Left renal cortex interstitium (tissue), 4 donors: ENCODE measurements around the gene KRT82. TPM values are rescaled to one million over a fixed set of nuclear protein-coding genes. Genes with fewer than 3 reads are reported as not detected.
"Not testable (repeated sequence)": the region's sequence is repeated elsewhere in the genome, so short reads cannot be mapped to it uniquely, and the experiment has no call there.

Source experiments
- DNase-seq, 4 donors: peaks; one replicate each; pipeline ENCODE4 v3.0.0-alpha.2; 2013; ENCODE audit warnings: low read depth in 4 of 4, low spot score in 2 of 4, missing footprints in 1 of 4
- polyA plus RNA-seq, 4 donors: library from polyadenylated mRNA; unstranded; fragments of 120-200 nt; gene quantifications; one replicate each; pipeline ENCODE4 v1.2.1, GENCODE V29; 2013; ENCODE audit not compliant: insufficient read length in 4 of 4

KRT82 gene
- polyA plus RNA-seq = not detected

DNA sequence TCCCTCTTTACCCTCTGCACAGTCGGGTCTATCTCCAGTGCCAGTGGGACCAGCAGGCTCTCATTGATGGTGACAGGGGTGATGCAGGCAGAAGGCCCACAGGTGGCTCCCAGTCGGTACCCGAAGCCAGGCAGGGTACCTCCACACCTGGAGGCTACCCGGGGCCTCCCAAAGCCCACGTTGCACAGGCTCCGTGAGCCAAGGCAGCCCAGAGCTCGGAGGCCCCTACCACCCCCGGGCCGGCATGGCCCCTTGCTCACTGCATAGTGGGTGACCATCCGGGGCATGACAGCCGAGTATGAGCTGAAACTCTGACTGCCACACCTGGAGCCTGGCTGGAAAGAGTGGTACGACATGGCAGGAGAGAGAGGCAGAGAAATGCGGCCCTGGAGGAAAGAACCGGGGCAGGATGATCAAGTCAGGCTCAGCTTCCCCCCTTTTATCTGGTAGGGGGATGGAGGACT is at the start of gene KRT82:
Gene KRT82 (minus strand): TSS at position 414 of the 464 bp plus-strand sequence. CDS start 58 bp downstream, at position 356.
- no peak for DNase-seq

DNA sequence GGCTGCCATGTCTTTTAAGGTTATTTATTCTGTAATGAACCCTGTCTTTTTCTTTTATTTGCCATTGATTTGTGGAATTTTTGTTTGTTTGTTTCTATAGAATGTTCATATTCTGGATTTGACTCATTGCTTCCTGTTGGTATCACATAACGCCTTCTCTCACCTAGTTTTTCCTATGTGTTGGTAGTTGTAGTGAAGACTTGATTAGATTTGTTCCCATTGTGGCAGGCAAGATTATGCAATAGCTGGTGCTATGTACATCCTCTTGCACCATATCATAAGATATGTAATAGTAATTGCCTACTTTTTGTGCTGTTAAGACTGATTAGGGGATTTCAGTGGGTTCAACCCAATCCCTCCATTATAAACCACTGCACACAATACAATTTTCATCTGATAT is 49.7 kb upstream of the KRT82 start:
- DNase-seq = no peak

DNA sequence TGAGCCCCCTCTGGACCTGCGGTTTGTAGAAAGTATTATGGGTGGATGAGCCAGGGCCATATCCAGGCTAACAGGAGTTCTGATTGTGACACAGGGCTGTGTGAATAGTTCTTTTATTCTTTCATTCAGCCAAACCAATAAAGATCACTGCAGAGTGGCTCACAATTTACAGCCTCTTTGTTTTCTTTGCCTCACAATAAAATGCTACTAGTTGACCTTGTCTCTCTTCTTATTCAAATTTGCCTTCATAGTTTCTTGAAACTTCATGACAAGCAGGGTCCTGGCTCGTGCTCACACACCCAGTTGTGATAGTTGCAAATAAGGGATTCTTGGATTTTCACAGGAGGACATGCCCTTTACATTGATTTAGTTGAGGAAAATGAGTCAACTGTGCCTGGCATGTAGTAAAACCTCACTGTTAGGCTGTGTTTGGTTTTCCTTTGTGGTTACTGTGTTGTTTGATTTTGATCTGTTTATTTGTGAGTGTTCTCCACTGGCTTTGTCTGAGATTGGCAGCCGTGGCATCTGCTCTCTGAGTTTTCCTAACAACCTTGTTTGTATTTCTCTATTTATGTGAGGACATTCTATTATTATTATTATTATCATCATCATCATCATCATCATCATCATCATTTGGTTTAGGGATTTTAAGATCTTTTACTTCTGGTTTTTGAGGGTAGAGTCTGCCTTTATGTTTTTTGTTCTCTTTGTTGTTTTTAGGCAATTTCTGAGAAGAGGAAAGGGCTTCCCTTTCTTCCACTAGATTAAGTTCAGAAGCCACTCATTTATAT is 48.5 kb upstream of the KRT82 start:
- DNase-seq = no peak

DNA sequence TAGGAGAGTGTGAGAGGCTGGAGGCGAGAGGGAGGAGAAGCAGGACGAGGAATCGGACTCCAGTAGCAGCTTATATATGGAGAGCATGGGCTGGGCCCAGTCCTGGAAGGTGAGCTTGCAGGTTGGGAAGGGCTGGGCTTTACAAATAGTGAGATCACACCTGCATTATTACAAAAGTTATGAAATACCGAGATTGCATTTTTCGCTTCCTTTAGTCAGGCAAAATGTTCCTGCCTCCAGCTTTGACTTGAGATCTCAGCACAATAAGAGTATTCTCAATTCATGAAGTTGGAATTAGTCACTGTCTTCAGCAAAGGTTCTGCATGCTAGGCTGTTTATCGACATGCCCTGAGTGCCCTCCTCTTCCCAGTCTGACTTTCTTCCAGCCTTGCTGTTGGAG is 46.0 kb upstream of the KRT82 start, which contains the start of gene KRT6B:
Gene KRT6B (minus strand): TSS at position 46 of the 400 bp plus-strand sequence. CDS start 68 bp downstream, outside the sequence.
- DNase-seq = no peak

DNA sequence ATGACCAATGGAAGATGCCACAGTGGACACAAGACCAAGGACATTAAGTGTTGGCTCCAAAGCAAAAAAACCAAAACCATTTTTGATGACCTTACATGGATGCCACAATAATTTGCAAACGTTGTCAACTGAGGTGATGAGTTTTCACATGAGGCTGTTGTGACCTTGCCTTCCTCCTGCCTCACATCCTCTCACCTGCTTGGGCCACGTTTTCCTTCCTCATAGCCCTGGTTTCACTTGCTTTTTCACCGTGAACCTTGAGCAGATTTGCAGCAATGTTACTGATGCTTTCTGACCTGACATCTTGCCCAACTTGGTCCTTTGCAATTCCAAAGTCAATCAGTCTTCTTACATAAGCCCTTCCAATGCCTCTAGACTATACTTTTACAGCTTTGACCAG is 42.1 kb upstream of the KRT82 start:
- no peak for DNase-seq

DNA sequence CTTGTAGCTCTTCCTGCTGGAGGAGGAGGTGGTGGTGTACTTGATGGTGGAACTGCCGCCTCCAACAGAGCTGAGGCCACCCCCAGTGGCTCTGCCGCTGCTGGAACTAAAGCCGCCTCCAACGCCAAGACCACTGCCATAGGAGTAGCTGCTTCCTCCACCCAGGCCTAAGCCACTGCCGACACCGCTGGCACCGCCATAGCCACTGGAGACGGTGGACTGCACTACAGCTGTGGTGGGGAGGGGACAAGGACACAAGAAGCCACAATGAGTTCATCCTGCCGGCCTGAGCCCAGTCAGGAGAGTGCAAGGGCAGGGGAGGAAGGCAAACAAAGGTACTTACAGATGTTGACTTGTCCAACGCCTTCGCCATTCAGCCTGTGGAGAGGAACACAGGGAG is 41.1 kb upstream of the KRT82 start:
- not testable (repeated sequence) for DNase-seq

DNA sequence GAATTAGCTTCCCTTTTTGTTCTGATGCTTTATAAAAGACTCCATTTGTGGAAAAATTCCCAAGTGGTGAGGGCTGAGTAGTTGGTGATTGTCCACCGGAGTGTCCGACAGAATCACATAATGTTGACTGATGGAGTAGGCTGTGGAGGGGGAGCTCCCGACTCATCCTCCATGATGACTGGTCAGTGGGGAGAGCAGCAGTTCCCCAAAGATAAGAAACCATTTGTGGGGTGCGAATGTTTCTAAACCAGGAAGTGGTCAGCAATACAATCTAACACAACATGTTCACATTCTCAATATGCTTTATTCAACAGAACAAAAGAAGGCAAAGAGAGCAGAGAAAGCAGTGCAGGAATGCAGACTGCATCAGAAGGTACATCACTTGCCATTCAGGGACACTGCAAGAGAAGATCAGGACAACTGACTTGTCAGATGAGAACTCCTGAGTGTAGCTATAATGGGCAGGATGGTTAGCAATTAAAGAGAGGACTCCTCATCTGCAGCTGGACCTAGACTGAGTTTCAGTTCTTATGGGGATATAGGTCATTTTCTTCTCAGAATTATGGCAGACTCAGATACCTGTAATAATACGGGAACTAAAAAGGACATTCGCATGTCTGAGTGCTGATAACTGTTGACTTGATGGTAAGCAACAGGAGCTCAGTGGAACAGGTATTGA is 40.4 kb upstream of the KRT82 start:
- no peak for DNase-seq

DNA sequence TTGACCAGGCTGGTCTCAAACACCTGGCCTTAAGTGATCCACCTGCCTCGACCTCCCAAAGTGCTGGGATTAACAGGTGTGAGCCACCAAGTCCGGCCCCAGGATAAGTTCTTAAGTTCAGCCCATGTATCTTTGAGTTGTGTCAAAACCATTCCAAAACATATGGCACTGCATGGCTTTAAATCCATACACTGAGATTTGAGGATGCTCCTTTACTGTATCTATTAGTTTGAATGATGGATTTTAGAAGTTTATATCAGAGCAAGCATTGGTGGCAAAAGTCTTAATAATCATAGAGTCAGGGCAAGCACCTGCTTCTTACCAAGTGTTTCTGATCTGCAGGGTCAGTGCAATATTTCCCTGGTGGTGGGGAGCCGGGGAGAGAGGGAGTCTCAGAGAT is 39.7 kb upstream of the KRT82 start:
- DNase-seq = no peak

DNA sequence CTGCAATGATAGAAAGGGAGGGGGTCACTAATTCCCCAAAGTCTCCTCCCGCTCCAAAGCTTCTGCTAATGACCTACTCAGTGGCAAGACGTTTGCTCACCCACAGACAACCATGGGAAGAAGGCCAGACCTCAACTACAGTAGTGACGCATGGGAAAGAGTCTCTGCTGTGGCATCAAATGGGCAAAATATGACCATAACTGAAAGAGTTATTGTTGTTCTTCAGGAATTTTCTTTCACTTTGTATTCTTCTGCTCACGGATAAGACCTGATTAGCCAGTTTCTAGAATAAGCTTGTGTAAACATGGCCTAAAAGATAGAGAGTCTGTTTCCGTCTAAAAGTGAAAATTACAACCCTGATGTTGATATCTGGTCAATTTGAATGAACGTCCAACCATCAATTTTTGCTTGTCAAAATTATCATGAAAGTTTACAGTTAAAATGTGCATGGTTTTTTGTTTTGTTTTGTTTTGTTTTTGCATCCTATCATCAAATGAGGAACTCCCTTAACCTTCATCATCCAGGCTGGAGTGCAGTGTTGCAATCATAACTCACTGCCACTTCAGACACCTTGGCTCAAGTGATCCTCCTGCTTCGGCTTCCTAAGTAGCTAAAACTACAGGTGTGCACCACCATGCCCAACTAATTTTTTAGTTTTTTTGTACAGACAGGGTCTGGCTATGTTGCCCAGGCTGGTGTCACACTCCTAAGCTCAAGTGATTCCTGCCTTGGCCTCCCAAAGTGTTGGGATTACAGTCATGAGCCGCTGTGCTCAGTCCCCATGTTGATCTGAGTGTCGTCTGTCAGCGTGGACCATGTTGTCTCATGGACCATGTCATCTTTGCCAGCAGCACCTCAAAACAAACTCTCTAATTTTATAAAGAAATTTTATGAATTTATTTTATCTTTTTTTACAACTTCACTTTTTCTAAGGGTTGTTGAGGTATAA is 38.8 kb upstream of the KRT82 start:
- no peak for DNase-seq

DNA sequence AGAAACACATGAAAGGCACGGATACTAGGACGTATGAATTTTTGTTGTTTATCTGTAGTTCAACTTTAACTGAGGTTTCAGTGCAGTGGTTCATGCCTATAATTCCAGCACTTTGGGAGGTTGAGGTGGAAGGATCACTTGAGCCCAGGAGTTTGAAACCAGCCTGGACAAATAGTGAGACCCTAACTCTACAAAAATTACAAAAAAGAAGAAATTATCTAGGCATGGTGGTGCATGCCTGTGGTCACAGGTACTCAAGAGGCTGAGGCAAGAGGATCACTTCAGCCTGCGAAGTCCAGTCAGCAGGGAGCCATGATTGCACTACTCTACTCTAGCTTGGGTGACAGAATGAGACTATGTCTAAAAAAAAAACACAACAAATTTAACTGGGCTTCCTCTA is 37.8 kb upstream of the KRT82 start:
- no peak for DNase-seq

DNA sequence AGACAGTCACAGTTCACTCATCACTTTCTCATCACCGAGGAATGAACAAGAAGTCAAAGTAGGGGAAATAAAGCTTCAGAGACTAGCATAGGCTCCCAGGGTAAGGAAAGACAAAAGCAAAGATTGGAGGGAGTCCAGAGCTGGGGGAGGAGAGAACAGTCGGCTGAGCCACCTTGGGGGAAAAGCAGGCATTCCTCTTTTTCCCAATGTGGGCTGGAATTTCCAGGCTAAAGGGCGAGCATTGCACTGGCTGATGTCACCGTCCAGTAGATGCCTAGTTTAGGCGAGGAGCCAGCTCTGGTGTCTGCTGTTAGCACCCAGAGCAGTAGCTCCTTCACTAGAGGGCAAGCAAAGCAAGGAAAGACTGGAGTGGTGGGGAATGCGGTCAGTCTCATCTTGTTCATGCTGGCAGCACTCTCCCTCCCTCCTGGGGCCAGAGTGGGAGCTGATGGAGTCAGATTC is 36.5 kb upstream of the KRT82 start:
- no peak for DNase-seq

DNA sequence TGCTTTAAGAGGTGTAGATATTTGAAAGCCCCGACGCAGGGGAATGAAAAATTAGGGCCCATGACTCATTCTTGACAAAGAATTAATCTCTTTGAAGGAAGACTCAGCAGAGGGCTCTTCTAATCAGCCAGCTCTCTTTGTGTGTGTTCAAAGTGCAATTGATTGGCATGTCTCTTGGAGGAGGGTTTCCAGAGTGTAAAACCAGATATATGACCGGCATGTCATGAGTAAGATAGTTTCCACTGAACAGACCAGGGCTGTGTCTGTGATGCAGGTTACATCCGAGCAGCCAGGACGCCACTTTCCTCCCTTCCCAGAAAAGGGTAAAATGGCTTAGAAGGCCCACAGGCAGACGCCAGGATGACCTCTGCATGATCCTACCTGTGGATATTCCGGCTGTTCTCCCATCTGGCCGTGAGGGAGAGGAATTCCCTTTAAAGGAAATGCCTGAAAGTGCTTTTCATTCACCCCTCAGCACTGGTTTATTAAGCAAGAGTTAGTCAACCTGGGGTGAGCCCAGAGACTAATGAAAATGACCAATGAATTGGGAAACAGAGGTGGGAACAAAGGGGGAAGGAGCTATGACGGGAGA is 35.3 kb upstream of the KRT82 start:
- no peak for DNase-seq

DNA sequence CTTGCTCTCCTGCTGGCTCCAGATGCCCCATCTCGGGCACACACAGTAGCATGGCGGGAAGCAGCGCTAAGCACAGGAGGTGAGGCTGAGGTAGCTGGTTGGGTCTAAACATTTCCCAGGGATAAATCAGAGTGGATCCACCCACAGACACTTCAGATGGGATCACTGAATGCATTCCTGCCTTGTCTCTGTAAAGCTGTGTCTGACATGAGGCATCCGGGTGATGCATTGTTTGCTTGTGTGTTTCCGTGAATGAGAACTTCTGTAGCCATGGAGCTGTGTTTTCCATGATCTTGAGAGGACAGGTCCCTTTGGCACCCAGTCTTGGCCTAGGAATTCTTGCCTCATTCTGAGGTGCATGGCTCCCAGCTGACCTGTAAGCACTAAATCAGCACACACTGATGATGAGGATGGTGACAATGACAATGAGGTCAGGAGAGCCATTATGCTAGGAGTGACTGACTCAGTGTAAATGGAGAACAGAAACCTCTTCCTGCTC is 34.7 kb upstream of the KRT82 start:
- DNase-seq = no peak

DNA sequence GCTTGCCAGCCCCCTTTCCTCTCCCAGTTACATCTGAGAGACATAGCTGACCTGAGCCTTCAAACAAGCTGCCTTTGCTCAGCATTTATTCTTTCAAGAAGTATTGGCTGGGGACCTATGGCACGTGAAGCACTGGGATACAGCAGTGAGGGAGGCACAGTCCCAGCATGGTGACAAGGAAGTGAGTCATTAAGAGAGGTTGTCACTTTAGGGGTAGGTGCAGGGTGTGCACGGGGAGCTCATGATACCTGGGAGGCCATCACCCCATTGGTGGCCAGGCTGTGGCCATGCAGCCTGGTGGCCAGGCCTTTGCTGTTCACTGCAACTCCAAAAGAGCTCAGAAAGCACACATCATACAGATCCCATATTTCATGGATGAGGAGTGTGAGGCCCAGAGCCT is 33.7 kb upstream of the KRT82 start:
- DNase-seq = no peak

DNA sequence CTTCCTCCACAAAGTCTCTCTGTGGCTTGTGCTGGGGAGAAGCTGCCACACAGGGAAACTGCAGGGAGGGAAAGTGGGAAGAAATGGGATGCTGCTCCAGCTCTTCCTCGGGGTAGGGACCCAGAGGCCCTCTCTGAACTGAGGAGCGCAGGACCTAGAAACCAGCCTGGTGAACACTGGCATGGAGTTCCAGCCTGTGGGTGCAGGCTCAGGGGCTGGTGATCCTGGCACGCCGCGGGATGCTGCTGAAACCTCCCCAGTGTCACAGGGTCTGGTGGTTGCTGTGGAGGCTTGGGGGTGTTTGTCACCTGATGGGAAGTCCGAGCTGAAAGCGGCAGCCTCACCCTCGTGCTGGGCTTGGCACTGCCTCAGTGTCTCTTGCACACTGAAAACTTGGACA is 33.3 kb upstream of the KRT82 start:
- DNase-seq = no peak

DNA sequence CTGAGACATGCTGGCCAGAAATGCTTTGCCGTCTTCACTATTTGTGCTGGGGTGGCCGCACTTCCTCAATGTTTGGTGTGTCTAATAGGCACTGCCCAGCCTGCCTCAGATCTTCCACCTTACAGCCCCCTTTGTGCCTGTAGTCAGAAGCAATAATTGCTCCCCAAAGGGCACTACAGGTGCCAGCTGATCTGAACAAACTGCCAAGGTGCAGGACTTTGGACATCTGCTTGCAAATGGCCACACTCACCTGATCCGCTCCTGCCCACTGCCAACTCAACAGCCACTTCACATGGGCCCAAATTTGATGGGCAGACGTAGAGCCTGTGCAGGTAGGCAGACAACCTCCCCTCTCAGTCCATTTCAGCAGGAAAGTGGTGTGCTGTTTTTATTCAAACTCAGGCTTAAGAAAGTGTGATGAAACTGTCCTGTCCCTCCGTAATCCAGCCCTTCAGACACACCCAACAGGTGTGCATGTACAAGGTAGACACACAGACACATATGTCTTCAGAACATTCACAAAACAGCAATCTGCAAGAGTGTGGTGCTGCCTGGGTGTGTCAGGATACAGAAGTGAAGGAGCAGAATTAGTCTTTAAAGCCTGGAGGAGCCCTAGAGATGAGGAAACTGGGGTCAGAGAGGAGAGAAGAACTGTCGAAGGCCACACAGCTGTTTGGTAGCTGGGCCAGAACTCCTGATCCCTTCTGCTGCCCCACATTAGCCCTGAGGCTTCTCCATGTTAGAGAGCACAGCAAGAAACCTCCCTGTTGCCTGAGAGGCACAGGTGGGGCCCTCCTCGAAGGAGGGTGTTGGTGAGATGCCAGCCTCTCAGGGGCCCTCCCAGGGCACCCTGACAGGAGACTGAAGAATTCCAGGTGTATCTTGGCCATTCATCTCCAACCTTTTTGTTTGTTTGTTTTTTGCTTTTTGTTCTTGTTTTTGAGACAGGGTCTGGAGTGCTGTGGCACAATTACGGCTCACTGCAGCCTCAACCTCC is 32.5 kb upstream of the KRT82 start:
- no peak for DNase-seq

DNA sequence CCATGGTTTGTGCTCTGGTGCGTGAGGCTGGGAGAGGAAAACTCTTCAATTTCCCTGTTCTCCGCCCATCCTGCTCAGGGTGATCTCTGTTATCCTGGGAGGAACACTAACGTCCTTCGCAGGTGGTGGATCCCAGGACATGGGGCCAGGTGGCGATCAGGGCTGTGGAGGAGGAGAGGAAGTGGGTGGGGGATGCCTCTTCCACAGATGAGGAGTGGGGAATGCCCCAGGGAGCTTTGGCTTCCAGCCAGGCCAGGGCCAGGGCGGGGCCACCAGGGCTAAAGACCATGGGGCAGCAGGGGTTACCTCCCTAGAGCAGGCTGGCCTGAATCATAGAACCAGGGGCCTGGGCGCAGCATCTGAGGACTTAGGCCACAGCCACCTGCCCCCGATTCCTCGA is 31.4 kb upstream of the KRT82 start:
- DNase-seq = no peak

DNA sequence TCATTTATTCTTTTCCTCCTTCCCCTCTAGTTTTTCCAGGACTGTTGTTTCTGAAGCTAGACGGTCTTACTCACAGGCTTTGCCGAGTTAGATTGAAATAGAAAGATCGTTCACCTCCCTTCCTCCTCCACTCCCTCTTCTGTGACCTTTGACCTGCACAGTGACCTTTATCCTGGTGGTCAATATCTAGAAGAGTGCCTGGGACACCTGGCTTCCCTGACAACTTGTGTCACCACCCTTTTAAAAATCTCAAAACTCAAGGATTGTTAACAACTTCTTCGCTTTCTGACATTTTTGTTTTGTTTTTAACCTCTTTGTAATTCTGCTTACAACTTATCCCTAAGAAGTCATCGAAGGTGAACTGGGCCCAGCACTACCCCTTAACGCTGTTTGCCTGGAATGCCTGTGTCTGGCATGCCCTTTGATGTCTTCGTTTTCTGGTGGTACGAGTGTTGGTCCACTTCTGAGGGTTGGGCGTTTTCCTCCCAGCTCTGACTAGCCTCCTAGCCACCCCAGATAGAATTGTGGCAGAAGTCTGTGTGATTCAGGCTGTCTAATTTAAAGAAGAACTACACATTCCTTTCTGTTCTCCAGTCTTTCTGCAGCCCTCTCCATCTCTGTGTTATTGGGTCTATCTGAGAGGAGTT is 30.8 kb upstream of the KRT82 start:
- no peak for DNase-seq
